ENCODE data around the gene NR2C2AP. TPM values are rescaled to one million over a fixed set of nuclear protein-coding genes. Genes with fewer than 3 reads are reported as not detected.

NR2C2AP gene
- total RNA-seq, 1 donor from 2014 or later: 43.9 TPM

DNA sequence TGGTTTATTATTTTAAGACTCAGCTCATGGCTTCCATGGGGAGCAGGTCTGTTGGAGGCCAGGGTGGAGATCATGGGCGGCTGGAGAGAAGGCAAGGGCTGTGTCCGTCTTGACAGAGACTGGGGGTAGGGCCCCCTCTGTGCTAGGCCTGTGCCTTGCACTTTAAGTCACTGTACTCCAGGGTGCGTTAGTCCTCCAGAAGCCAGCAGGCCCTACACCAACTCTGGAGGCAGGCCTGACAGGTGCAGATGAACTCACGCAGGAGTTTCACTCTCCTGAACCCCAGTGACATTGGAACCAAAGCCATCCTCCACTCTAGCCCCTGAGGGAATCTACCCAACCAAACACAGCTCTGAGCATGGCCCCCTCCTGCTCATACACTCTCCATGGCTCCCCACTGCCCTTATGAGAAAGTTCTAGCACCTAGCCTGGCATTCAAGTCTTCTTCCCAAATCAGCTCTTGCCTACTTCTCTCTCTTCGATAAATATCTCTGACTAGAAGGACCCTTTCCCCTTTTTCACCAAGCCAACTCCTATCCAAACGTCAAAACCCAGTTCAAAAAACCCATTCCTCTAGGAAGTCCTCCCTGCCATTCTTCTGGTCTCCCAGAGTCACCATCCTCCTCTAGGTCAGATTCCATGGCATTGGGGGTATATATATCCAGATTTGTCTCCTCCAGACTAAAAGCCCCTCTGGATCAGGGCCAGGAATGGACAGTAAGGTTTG is 48.3 kb downstream of the NR2C2AP start:
- intact Hi-C loops (cut with micrococcal nuclease): no loop called here

DNA sequence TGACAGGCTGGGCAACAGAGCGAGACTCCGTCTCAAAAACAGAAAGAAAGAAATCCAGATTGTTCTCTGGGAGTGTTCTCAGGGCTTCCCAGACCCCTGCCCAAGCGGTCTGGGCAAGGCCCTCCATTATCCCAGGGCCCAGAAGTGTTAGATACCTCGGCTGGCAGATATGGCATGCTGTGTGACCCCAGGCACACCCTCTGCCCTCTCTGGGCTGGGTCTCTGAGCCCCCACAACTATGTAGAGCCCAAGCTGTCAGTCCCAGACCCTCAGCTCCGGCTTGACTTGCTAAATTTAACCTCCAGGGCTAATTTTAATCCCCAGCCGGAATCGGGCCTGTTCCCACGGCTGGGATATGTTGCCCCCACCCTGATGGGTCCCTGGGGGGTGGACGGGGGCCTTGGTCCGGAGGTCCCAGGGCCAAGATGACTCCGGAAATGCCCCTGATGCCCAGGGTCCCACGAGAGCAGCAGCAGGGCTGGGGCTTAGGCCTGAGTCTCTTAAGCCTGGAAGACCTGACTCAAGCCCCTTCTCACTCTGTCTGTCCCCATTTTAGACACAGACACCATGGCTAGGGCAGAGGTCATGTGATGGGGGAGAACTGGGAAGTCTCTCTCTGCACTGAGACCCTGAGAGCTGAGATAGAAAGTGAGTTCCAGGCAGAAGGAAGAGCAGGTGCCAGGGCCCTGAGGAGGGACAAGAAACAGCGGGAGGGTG is 50.4 kb downstream of the NR2C2AP start:
- intact Hi-C loops (cut with micrococcal nuclease): no loop called here

DNA sequence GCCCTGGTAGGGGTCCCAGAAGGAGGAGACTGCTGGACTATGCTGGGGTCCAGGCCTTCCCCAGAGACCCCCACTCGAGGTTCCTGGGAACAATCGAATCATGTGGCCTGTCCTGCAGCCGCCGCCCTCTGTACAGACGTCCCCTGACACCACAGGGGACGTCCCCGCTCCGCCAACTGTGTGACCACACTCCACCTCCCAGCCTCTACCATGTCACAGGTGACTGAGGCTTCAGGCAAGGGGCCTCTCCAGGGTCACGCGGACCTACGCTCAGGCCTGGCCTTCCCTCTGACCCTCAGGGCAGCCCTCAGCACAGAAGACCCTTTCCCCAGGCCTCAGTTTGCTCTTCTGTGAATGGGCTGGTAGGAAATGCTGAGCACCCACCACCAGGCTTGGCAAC is 51.8 kb downstream of the NR2C2AP start:
- intact Hi-C loops (cut with micrococcal nuclease): no loop called here

Other genes with a start within 250 kb of the NR2C2AP start
- gene SUGP2, start 169.9 kb downstream of the NR2C2AP start, total RNA-seq: 127 and 133 TPM in 2 replicates
- gene ARMC6, start 169.8 kb downstream of the NR2C2AP start, total RNA-seq: 38.4 and 39.9 TPM in 2 replicates
- gene SLC25A42, start 139.4 kb downstream of the NR2C2AP start, total RNA-seq: 17.4 and 18.6 TPM in 2 replicates
- 19.4 and 24.0 TPM in 2 replicates for gene TMEM161A, start 64.9 kb downstream of the NR2C2AP start, total RNA-seq
- gene MEF2B, start 33.2 kb downstream of the NR2C2AP start, total RNA-seq: 2.3 and 3.3 TPM in 2 replicates
- 31.5 and 38.6 TPM in 2 replicates for gene BORCS8, start 11.3 kb downstream of the NR2C2AP start, total RNA-seq
- gene RFXANK, start 11.2 kb downstream of the NR2C2AP start, total RNA-seq: 115 and 117 TPM in 2 replicates
- gene NCAN, start 8.5 kb upstream of the NR2C2AP start, total RNA-seq: 0.48 TPM in 1 of 2 replicates, not detected in the other
- not detected in 2 replicates for gene TM6SF2, start 69.9 kb upstream of the NR2C2AP start, total RNA-seq
- 66.7 and 73.3 TPM in 2 replicates for gene SUGP1, start 117.1 kb upstream of the NR2C2AP start, total RNA-seq
- gene MAU2, start 117.4 kb upstream of the NR2C2AP start, total RNA-seq: 77.7 and 82.7 TPM in 2 replicates
- gene GATAD2A, start 202.3 kb upstream of the NR2C2AP start, total RNA-seq: 123 and 129 TPM in 2 replicates

Data from T-helper 2 cell treated with Interferon-gamma antibody and Interleukin-4, amounts not matched to agents 100 ng/mL and 5 ng/mL, for 36 hours (primary cell).